Thyroid gland (tissue), 4 donors: Measurements from ENCODE around the gene RASGRF1. TPM values are rescaled to one million over a fixed set of nuclear protein-coding genes. Genes with fewer than 3 reads are reported as not detected.

Experiments
- DNase-seq, 2 donors: peaks; one replicate each; pipeline ENCODE4 v3.0.0-alpha.2; 2019
- H3K27ac ChIP-seq, 3 donors: fragments of 200-600 bp; sonication (generic); 1 replicate in 2 of 3; 2 replicates in 1 of 3; pipeline ENCODE4 v1.5.1; 2016 to 2019; ENCODE audit warnings: mild to moderate bottlenecking in 1 of 3, moderate library complexity in 1 of 3
- H3K27me3 ChIP-seq: fragments of 200-600 bp; sonication (generic); one replicate; pipeline ENCODE4 v1.5.1; 2019
- H3K36me3 ChIP-seq, 2 donors: fragments of 200-600 bp; sonication (generic); one replicate each; pipeline ENCODE4 v1.5.1; 2016 to 2019
- H3K4me1 ChIP-seq, 2 donors: fragments of 200-600 bp; sonication (generic); one replicate each; pipeline ENCODE4 v1.5.1; 2017 to 2019
- H3K4me3 ChIP-seq, 3 donors: fragments of 200-600 bp; sonication (generic); replicated peaks in 1 of 3; 1 replicate in 2 of 3; 2 replicates in 1 of 3; pipeline ENCODE4 v1.5.1; 2016; ENCODE audit warnings: mild to moderate bottlenecking in 1 of 3
- H3K9me3 ChIP-seq: fragments of 200-600 bp; sonication (generic); one replicate; pipeline ENCODE4 v1.5.1; 2017
- CTCF ChIP-seq, 6 experiments: fragments of 200-600 bp in 3 of 6; fragments of 450-650 bp in 3 of 6; sonication (generic) in 3 of 6; IDR thresholded peaks; one replicate each; pipeline ENCODE4 v1.5.1; 2016 to 2019; ENCODE audit warnings: antibody characterized with exemption in 6 of 6, mild to moderate bottlenecking in 2 of 6, inconsistent platforms in 1 of 6, moderate library complexity in 1 of 6
- POLR2A ChIP-seq, 2 donors: fragments of 450-650 bp; IDR thresholded peaks; one replicate each; pipeline ENCODE4 v1.6.1; 2017; ENCODE audit warnings: antibody characterized with exemption in 2 of 2, mild to moderate bottlenecking in 2 of 2, moderate library complexity in 1 of 2
- WGBS, 2 donors: methylation state at CpG; one replicate each; pipeline ENCODE4 v1.1.5; 2017; 5-methylcytosine and 5-hydroxymethylcytosine counted together
- intact Hi-C: fragments of 100-400 bp; cut with DNase I; formaldehyde crosslinking; loops from one replicate; pipeline ENCODE4 v1.15.1; 2023
- total RNA-seq, 4 donors: library from RNA; depleted of rRNA; stranded (reverse); fragments of >200 nt; gene quantifications; one replicate each; pipeline ENCODE4 v1.2.3, GENCODE V29; 2016

RASGRF1 gene
- total RNA-seq, 4 donors from 2014 or later: 0.40 TPM; not detected in 3

DNA sequence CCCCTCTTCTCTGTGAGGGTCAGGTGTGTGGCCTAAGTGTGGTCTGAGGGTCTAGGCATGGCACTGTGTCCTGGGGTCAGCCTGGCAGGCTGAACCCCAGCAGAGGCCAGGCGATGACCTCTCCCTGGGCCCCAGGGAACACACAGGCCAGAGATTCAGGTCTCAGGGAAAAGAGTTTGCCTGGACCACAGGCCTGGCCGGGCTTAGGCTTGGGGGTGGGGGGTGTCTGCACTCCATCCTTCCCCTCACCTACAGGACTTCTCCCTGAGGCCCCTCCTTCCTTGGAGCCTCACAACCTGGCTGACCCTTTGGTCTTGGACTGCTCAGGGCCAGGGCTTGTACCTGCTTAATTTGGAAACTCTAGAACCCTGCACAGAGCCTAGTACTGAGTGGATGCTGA is 21.8 kb downstream of the RASGRF1 start:
- DNase-seq: no peak
- no peaks in the 10 kb centered on the region for H3K4me1 ChIP-seq
- no peak overlapping the region for H3K4me3 ChIP-seq
- WGBS, 2 donors: 80% methylated on average over 1 of the region's 2 CpGs; no CpG with 5 or more reads in 1 of the 2 donors
- TF ChIP-seq CTCF (IDR thresholded peaks at IDR 0.05) (no peak), POLR2A (IDR thresholded peaks at IDR 0.05) (no peak)
- intact Hi-C loops: no loop called here
- H3K9me3 ChIP-seq: no peaks in the 10 kb centered on the region
- H3K27me3 ChIP-seq: no peaks in the 10 kb centered on the region
- H3K36me3 ChIP-seq: no peaks in the 10 kb centered on the region
- no peak overlapping the region for H3K27ac ChIP-seq

DNA sequence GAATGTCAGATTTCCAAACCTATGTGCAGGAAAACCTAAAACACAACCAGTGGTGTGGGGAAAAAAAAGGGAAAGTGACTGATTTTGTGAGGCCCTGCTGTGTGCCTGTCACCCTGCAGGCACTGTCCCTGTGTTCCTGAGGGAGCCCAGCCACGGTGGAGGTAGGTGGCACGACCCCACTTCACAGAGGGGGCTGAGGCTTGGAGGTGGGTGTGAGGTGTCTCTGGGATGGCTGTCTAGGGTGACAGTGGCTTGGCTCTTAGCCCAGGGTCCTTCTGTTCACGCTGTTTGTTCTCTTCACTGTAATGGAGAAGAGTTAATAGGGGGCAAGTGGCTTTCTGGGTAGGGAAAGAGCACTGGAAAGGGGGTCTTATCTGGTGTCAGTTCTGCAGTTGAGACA is 22.6 kb downstream of the RASGRF1 start:
- WGBS, 2 donors: 41 to 66% methylated on average over 3 of the region's 3 CpGs
- TF ChIP-seq POLR2A (IDR thresholded peaks at IDR 0.05) (no peak), CTCF (IDR thresholded peaks at IDR 0.05) (no peak)
- Histone ChIP-seq H3K4me1 (no peaks in the 10 kb centered on the region), H3K9me3 (no peaks in the 10 kb centered on the region), H3K36me3 (no peaks in the 10 kb centered on the region), H3K4me3 (no peak overlapping the region), H3K27me3 (no peaks in the 10 kb centered on the region), H3K27ac (no peak overlapping the region)
- DNase-seq: no peak
- intact Hi-C loops: no loop called here

DNA sequence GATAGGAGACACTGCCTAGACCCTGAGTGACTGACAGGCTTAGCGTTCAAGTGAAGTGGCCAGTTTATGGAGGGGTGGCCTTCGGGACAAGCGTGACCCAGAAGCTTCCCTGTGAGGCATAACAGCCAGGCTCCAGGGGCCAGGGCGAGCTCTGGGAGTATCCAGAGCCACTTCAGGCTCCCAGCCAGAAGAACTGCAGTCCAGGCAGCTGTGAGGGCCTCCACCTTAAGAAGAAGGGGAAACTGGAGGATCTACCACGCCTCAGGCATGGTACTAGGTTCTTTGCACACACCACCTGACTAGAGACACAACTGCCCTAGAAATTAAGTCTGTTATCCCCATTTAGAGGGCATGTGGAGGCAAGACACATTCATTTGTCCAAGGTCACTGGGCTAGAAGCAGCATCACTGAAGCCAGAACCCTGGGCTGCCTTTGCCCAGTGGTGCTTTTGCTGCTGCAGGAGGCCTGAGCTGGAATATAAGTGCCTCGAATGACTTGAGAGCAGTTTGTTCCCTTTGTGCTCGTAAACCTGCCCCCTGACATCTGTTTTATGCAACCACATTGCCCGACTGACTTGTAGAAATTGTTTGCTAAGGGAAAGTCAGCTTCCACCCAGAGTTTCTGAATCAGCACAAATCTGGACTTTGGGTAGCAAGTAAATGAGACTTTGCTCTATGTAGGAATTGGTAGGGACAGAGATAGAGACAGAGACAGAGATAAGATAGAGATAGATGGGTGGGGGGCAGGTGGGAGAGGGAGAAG is 23.3 kb downstream of the RASGRF1 start:
- Histone ChIP-seq H3K4me3 (no peak overlapping the region), H3K9me3 (no peaks in the 10 kb centered on the region), H3K4me1 (no peaks in the 10 kb centered on the region), H3K27ac (no peak overlapping the region), H3K27me3 (no peaks in the 10 kb centered on the region), H3K36me3 (no peaks in the 10 kb centered on the region)
- no peak for DNase-seq
- TF ChIP-seq CTCF (IDR thresholded peaks at IDR 0.05): no peak
- intact Hi-C loops: no loop called here
- WGBS, 2 donors: 67 to 72% methylated on average over 7 to 8 of the region's 8 CpGs

DNA sequence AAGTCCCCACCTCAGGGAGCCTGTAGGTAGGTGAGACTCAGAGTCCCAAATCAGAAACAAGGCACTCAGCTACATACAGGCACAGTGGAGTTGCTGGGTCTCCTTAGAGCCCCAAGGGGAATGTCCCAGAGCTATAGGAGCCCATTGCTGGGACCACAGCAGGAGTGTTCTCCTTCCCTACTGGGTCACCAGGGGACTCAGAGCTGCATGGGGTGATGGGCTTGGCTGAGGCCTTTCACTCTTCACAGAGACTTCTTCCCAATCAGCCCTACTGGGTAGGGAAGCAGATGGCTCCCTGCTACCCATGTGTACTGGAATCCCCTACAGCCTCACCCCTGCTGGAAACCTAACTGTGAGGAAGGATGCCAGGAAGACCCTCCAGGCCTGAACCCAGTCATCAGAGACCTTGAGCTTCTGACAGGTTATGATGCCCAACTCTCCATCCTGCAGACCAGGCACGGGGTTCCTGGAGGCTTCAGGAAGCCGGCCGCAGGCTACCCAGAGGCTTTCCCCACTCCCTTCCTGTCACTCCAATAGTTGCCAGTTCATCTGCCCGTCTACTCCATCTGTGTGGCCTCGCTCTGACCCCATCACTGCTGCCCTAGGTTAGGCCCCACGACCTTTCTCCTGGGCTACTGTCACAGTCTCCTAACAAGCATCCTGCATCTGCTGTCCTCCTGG is 24.0 kb downstream of the RASGRF1 start:
- no peak for DNase-seq
- Histone ChIP-seq H3K27ac (no peak overlapping the region), H3K36me3 (no peaks in the 10 kb centered on the region), H3K9me3 (no peaks in the 10 kb centered on the region), H3K4me3 (no peak overlapping the region), H3K27me3 (no peaks in the 10 kb centered on the region), H3K4me1 (no peaks in the 10 kb centered on the region)
- TF ChIP-seq POLR2A (IDR thresholded peaks at IDR 0.05) (no peak), CTCF (IDR thresholded peaks at IDR 0.05) (no peak)
- intact Hi-C loops: no loop called here
- 68 to 70% methylated on average over 6 of the region's 6 CpGs for WGBS, 2 donors

GRCh38 chr15:79065706-79066376 is 24.7 kb downstream of the RASGRF1 start:
- no peak overlapping the region for H3K27ac ChIP-seq
- H3K9me3 ChIP-seq: no peaks in the 10 kb centered on the region
- no peaks in the 10 kb centered on the region for H3K4me1 ChIP-seq
- no peaks in the 10 kb centered on the region for H3K36me3 ChIP-seq
- no peak overlapping the region for H3K4me3 ChIP-seq
- no peaks in the 10 kb centered on the region for H3K27me3 ChIP-seq
- no peak for DNase-seq
- TF ChIP-seq POLR2A (IDR thresholded peaks at IDR 0.05) (no peak), CTCF (IDR thresholded peaks at IDR 0.05) (no peak)
- 69 to 76% methylated on average over 8 of the region's 8 CpGs for WGBS, 2 donors
- intact Hi-C loops: no loop called here
